ENCODE data around the gene LRMDA.

Gene LRMDA

GRCh38 chr10:76192151-76192550, 760.7 kb downstream of the LRMDA start:
- DNase-seq (ENCODE audit: low spot score) = no peak

- no peak for DNase-seq (ENCODE audit: low spot score)
These were observed 761.4 kb downstream of the LRMDA start for GRCh38 chr10:76192694-76193320.

GRCh38 chr10:76195654-76196390, 764.4 kb downstream of the LRMDA start:
- DNase-seq (ENCODE audit: low spot score) = no peak

DNA sequence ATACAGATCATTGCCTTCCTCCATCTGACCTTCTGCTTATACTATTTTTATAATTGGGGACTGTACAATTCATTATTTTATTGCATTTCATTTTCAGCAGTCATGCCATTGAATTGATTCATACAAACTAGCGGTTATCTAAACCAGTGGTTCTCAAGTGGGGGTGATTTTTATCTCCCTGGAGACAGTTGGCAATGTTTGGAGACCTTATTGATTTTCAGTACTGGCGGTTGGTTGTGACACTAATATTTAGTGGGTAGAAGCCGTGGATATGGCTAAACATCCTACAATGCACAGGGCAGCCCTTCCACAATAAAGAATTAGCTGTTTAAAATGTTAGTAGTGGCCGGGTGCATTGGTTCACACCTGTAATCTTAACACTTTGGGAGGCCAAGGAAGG, 765.9 kb downstream of the LRMDA start:
- no peak for DNase-seq (ENCODE audit: low spot score)

GRCh38 chr10:76198287-76199035, 767.0 kb downstream of the LRMDA start:
- no peak for DNase-seq (ENCODE audit: low spot score)

DNA sequence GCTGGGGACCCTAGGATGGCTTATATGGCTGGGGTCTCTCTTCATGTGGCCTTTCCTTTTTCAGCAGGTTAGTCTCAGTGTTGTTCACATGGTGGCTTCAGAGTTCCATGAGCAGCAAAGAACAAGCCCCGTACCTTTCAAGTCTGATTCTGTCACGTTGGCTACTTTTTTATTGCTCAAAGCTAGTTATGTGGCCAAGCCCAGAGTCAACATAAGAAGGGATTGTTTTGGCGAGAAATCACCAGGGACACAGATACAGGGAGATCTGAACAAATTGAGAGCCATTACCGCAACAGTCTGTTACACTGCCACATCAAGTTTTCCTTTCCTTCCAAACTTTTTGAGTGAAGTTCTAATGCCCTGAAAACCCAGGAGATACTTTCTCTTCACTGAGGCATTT, 770.5 kb downstream of the LRMDA start:
- DNase-seq (ENCODE audit: low spot score) = no peak

GRCh38 chr10:76202777-76203176, 771.4 kb downstream of the LRMDA start:
- no peak for DNase-seq (ENCODE audit: low spot score)

DNA sequence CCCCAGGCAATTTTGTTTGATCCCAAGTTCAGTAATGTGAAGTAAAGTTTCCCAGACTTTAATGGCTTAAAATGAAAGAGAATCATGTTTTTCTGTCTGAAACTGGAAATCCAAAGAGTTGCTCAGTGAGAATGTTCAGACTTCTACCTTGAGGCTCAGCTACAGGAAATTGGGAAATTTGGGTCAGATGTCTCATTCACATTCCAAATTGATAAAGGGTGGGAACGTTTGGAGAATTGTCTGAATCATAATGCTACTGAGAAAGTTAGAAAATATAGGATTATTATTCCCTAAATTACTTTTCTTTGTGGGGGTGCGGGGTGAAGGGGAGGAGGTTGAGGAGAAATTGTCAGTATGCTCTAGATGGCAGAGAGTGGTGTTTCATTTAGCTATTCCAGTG, 773.9 kb downstream of the LRMDA start:
- DNase-seq (ENCODE audit: low spot score) = no peak

DNA sequence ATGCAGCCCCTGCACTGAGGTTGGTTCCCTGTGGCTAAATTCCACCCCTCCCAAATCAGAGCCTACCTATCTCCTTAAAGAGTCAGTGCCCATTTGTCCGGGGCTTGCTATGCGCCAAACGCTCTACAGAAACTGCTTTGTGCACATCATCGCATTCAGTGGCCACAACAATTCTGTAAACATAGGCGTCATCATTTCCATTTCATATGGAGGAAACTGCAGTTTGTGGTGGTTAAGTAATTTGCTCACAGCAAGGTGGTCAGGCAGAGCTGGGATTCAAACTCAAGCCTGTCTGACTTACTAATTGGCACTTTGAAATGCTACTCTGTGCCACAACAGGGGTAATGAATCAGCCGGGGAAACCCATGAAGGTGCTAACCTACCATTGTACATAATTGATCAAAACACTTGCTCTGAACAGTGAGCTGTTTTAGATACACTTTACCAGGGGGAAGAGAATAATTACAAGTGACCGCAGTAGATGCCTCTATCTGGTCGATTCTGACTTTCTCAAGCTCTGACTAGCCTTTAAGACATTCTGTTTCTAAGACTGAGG, 775.5 kb downstream of the LRMDA start:
- DNase-seq (ENCODE audit: low spot score) = no peak

GRCh38 chr10:76209135-76209534, 777.7 kb downstream of the LRMDA start:
- DNase-seq (ENCODE audit: low spot score) = no peak

GRCh38 chr10:76210211-76210610, 778.8 kb downstream of the LRMDA start:
- no peak for DNase-seq (ENCODE audit: low spot score)

DNA sequence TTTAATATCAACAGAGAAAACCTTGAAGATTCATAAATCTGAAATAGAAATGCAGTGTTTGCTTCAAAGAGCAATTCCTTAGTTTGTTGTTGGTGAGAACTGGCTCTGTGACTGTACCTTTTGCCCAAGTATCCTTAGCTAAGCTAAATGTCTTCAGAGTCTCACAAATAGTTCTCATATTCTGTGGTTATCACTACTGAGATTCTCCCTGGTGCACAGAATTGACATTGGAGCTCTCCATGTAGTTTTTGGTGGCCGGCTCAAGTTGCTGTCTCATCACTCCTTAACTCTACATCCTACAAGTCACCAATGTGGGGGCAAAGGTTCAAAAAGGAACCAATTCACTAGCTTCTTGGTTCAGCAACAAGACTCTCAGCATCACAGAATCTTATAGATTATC, 780.3 kb downstream of the LRMDA start:
- DNase-seq (ENCODE audit: low spot score) = no peak

- DNase-seq (ENCODE audit: low spot score) = no peak
These were observed 782.5 kb downstream of the LRMDA start for GRCh38 chr10:76213876-76214275.

GRCh38 chr10:76218035-76218434, 786.6 kb downstream of the LRMDA start:
- peak; percentile 62 for DNase-seq (ENCODE audit: low spot score)

GRCh38 chr10:76229341-76229740, 797.9 kb downstream of the LRMDA start:
- DNase-seq (ENCODE audit: low spot score) = no peak

- no peak for DNase-seq (ENCODE audit: low spot score)
These were observed 799.5 kb downstream of the LRMDA start for GRCh38 chr10:76230921-76231285.

GRCh38 chr10:76231286-76231934, 800.0 kb downstream of the LRMDA start:
- DNase-seq (ENCODE audit: low spot score) = no peak

- DNase-seq (ENCODE audit: low spot score) = no peak
These were observed 803.2 kb downstream of the LRMDA start for GRCh38 chr10:76234499-76235226.

GRCh38 chr10:76236356-76236755, 804.9 kb downstream of the LRMDA start:
- DNase-seq (ENCODE audit: low spot score) = no peak

DNA sequence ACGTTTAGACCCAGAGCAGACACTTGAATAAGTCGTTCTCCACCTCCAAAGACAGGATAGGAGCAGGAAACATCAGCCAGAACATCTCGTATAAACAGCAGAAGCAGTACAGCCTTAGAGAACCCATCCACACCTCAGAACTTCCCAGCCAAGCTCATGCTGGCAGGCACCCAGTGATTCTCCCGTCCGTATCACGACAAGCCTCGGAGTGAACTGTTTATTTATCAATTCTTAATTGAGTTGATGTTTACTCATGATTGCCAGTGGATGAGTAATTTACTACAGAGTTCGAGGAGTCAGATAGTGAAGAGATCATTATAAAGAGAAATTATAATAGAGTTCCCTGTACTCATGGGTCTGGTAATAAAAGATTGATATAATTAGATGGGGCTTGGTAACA, 811.5 kb downstream of the LRMDA start:
- no peak for DNase-seq (ENCODE audit: low spot score)

DNA sequence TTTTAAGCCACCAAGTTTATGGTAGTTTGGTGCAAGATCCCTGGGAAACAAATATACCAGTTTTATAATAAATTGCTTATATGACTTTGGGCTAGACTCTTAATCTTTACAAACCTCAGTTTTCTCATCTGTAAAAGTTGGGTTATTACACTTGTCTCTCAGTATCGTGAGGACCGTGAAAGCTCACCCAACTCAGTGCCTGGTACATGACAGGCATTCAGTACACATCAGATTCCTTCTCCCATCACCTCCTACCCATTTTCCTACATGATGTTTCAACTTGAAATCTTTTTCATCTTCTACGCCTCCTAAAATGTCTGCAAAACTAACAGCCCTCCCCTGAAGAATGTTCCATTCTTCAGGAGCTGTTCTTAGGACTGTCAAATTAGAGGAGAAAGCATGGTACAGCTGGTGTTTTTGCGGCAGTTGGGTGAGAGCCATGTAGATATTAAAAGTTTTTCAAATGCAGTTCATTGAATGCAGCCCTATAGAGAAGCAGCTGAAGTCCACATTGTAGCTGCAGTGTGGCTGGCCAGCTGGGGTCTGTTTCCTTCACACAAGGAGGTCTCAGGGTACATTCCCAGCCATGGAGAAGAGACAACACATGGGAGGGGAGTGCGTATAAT, 812.8 kb downstream of the LRMDA start:
- no peak for DNase-seq (ENCODE audit: low spot score)
